GM15510 (cell line): ENCODE data around the gene NRXN3.

Experiments
- POLR2A ChIP-seq: IDR thresholded peaks from 3 replicates; pipeline ENCODE4 v1.6.1; 2011; ENCODE audit warnings: borderline replicate concordance; ENCODE audit not compliant: insufficient read length; ENCODE audit errors: extremely low read depth

Gene NRXN3

DNA sequence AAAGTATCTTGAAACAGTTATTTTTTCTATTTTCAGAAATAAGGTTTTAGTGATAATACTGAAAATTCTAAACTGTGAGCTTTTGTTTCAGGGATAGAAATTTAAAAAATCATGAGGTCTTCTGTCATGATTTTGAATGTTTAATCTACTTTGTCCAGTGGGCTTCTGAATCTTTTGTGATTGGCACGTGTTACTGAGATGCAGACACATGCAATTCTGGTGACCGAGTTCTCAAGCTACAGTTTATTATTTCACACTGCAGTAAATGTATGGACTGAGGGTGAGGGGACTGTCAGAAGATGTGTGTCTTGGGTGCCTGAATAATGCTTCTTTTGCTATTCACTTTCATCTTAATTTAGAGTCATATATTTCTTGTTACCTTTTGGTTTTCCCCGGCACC is 1262.5 kb downstream of the NRXN3 start:
- TF ChIP-seq POLR2A = no peak

DNA sequence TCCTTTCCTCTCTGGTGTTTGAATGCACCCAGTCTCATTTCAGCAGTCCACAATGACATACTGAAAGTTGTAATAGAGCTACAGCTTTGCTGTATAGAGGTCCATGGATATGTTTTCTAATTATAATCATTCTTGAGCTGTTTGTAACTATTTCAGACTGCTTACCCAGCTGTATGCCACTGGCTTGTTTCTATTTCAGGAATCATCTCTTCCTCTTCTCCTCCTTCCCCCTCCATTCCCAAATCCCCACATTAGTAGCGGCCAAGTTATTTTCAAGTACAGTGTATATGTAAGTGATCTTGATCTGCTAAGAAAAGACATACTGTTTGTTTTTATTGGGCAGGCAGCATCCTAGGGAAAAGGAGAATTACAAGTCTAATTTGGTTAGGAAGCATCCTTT is 1266.2 kb downstream of the NRXN3 start:
- no peak for TF ChIP-seq POLR2A

DNA sequence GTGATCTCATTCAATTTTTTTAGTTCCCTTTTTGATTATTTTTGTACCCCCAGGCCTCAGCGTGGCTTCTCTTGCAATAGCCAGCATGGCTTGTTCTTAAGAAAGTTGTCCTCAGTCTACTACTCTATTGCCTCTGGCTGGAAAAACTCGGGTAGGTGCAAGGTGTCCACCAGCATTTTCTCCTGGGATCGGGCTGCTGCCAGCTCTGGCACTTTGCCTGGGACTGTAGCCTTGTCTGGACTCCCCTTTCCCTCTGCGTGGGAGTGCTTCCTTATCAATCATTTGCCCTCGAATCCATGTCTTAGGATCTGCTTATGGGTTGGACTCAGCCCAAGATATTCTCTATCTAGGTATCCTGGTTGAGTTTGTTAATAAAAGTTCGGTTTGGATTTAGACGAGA is 1267.8 kb downstream of the NRXN3 start:
- no peak for TF ChIP-seq POLR2A

DNA sequence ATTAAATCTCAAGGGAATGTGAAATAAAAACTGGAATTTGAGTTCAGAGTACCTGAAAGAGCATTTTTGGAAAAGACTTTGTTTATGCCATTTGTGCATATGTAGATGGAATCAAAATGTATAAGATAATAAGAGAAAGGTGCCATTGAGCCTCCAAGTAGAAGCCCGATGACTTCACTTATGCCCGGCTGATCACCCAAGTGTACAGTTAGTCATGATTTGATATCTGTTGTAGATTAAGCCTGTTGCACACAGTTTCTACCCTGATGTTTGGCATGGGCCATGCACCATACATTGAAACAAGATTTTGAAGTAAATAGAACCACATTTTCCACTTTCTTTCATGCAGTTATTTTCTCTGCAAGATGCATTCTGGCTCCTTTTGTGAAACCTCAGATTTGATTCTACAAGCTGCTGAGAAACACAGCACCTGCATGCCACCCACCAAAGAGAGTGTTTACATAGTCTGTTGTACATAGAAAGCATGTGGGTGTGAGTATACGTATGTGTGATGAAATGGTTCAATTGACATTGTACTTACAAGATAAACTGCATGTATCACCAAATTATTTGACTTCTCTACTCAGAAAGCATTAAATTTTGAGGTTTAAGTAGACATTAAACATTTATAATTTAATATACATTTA is 1268.6 kb downstream of the NRXN3 start:
- no peak for TF ChIP-seq POLR2A

DNA sequence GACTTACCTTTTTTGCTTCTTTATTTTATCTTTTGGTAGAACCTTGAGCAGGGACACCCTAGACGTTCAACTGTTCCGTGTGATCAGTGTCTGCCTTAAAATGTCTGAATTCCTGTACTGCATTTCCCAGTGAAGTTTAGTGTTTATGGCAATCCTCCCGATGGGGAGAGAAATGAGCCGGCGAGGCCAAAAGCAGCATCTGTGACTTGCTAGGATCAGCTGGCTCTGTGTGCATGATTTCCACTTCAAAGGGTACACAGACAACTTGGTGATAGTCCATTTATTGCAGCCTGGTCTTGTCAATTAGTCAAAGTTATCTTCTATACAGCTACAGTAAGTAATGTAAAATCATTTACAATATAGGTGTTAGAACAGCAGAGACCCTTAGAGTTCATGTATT is 1272.6 kb downstream of the NRXN3 start:
- TF ChIP-seq POLR2A = no peak

DNA sequence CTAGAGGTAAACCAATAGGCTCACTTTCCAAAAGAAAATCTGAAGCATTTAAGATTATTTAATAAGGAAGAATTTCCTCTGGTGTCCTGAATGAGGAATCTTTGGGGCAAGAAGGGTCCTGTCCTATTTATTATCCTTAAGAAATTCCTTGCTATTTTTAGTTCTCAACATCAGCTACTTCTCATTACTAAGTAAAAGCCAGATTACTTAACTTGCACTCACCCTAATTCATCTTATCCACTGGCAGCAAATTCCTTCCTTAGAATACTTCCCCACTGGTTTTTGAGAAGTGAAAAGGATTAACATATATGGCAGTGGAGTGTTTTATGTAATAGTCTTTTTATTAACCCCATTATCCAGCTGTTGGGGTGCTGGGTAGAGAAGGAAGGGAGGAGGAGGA is 1273.4 kb downstream of the NRXN3 start:
- no peak for TF ChIP-seq POLR2A

DNA sequence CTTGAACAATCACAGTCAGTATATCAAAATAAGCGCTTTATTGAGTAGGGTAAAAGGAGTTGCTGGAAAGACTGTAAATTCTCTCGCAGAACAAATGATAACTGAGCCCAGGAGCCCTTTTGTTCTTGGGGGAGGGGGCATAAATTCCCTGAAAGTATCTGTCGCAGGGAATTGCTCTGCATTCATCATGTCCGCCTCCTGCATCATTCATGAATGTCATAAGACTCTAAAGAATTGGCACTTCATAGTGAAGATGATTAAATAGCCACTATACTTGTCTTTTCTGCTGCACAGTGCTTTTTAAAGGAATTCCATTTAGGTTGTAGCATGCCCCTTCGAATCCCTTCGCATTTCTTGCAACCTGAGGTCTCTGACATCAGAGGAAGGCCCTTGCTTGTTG is 1278.8 kb downstream of the NRXN3 start:
- TF ChIP-seq POLR2A = no peak

DNA sequence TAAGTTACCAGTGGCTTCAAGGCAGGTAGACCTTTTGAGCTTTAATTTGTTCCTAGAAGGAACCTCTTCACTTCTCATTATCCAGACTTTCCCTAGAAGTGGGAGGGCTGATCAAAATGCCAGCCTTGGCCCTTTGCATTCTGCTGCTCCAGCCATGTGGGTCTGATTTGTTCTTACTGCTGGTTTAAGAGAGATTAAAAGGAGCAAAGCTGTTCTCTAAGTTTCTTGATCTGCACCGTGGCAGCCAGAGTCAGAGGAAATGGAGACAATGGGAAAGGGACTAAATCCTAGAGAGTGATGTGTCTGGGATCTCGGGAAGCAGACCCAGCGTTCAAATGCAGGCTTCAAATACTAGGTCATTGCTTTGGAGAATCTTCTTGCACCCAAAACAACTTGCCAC is 1281.4 kb downstream of the NRXN3 start:
- TF ChIP-seq POLR2A = no peak

DNA sequence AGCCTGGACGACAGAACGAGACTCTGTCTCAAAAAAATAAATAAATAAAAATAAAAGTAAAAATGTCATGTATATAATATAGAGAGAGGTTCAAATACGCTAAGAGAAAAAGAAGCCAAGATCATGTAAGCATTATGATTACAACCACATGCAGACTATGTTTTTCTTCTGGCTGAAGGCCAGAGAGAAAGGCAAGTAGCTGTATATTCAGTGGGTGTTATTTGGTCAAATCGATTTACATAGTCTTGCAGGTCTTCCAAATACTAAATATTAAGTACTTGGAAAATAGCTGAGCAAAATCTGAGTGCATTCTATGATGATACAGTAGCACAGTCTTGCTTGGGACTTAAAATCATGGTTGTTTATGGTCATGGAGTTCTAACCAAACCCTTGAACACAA is 1283.1 kb downstream of the NRXN3 start:
- TF ChIP-seq POLR2A = no peak

DNA sequence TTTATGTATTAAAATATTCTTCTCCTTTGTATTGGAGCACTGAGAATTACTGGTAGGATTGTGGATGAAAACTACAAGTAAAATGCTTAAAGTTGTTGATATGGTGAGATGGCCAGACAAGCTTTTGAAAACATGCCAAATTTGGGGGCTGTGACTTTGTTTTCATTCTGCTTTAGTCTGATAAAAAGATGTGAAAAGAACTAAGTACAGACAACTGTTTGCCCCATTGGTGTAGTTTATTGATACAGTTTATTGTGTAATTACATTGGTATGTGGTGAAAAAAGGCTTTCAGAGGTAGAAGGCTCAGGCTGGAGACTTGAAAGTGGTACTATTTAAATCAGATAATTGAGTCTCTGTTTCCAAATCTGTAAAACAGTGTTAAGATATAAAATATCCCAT is 1294.3 kb downstream of the NRXN3 start:
- no peak for TF ChIP-seq POLR2A

DNA sequence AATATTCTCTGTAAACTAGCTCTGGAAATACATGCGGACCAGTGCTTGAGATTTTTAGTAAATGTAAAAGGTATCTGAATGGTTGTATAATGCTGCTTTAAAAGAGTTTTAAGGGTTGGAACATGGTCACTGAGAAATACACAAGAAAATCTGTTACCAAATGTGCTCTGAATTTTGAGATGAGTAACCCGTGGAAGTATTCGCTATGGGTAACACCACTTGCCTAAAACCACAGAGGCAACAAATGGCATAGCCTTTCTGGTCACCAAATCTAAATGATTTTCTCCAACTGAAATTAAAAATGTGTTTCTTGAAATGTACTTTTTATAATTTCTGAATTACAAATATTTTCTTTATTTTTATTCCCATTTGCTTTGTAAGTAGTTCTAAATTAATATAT is 1295.5 kb downstream of the NRXN3 start:
- TF ChIP-seq POLR2A = no peak

DNA sequence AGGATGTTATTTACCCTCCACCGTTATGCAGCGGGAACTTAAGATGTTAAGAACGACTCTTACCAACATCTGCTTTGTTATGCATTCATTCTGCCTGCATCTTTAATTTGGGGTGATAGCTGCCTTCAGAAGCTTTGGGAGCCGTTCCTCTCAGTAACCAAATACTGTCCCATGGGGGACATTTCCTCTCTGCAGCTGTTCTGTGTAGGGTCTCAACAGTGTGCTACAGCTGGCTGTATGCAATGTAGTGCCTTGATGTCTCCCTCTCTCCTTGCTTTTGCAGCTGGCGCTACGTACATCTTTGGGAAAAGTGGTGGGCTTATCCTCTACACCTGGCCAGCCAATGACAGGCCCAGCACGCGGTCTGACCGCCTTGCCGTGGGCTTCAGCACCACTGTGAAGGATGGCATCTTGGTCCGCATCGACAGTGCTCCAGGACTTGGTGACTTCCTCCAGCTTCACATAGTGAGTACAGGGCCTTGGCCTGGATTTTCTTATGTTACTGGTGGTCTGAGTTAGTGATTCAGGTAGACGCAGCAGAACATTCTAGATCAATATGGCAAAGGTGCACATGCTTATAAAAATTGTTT is 1296.9 kb downstream of the NRXN3 start:
- no peak for TF ChIP-seq POLR2A

DNA sequence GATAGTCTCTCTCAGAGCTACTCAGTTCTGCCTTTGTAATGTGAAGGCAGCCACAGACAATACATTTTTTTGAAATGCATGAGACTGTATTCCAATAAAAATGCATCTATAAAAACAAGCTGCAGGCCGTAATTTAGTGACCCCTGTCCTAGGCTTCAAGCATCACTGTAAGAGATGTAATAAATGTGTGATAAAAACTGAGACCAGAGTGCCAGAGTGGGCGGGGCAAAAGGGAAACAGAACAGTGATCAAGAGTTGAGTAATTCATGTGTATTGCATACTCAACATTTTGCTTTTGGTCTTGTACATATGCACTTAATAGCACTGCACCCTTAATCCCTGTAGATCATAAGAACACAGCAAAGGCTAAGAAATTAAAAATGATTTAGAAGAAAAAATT is 1297.7 kb downstream of the NRXN3 start:
- no peak for TF ChIP-seq POLR2A

DNA sequence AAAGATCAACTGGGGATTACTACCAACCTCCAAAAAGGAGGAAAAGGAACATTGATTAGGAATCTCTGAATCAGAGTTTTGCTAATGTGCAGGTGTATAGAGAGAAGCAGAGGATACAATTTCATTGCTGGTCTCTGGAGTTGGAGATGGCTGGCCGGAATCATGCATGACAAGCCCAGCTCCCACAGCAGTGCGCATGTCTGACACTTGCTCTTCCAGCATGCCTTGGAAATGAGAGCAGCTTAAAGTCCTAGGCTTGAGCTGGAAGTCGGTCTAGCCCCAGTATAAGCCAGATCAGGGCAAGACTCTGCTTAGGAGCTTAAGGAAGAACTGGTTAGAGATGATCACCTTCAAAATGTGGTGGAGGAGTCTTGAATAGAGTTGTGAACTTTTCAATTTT is 1298.3 kb downstream of the NRXN3 start:
- TF ChIP-seq POLR2A = no peak

DNA sequence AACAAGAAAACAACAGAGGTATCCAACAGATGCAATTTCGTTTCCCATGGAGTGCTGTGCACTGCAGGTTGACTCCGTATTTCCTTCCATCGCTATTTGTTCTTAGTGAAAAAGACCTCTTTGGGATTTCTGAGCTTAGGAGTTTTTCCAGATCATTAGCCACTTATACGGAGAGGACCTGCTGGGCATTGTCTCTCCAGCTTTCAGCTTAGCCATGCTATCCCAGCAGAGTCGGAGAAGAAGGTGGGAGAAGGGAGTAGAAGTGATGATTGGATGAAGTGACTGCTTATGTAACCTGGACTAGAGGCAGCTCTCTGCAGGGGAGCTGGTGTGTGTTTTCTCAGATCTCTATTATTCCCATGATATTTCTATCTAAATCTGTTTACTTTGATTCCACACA is 1303.5 kb downstream of the NRXN3 start:
- no peak for TF ChIP-seq POLR2A

DNA sequence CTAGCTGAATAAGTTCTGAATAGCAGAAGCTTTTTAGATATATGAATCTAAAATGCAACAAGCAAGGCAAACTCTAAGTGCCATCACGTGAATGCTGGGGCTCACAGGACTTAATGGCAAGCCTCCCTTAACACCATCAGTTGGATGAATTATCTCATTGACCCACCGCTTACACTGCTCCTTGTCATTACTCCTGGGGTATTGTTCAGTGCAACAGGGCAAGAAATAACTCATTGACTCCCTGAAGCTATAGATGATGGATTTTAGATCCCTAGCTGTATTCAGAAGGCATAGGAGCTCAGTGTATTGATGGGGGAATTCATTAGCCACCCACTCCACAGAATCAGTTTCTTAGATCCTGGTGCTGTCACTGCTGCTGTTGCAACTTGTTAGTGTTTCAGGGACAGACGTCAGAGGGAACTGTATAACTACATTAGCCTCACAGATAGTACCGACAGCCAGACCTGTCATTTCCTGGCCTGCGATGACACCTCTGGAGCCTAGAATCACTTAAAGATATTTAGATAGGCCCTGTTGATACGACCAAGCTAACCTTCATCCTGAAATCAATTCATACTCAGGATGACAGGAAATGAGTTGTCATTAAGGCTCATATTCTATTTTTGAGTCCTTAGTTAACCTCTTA is 1305.8 kb downstream of the NRXN3 start:
- no peak for TF ChIP-seq POLR2A

DNA sequence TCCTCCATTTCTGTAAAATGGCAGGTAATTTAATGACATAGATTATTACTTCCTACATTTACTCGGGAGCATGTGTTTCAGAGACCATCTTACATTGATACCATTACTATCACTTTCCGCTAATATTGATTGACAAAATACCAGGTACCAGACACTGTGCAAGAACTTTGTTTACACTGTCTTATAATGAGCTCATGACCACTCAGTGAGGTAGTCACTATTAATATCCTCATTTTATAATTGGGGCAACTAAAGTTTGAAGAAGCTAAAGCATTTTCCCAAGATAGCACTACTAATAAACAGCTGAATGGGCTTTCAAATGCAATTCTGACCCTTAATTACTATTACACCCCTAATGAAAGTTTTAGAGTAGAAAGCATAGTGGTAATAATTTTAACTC is 1306.4 kb downstream of the NRXN3 start:
- TF ChIP-seq POLR2A = no peak

DNA sequence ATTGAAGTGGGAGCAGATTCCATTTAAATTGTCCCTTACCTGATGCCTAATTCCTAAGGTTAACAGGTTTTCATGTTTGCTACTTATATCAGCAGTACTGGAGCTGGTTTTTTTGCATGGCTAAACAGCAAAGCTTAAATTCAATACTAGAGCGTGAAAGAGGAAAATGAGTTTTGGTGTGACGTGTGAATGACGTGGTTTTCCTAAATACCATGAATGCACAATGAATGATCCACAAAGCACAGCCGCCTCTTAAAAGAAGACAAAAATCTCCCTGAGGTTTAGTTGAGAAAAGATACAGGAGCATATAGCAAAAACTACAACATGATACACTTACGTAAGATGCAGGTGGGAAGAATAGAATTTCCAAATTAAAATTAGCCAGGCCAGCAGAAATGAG is 1310.0 kb downstream of the NRXN3 start:
- no peak for TF ChIP-seq POLR2A

DNA sequence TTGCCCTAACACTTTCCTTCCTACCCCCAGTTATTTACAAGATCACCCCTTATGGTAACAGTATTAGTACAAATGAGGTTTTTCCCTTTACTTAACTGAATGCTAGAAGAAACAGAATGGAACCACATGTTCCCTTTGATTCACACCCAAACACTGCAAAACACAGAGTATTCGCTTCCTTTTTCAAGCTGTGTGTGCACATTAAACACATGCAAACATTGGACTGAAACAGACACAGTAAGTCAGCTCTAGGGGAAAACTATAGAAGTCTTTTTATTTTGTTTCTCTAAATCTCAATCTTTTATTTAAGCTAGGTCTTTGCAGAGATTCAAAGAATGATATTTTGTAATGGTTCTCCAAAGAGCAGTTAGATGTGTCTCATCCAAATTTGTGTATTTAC is 1312.7 kb downstream of the NRXN3 start:
- TF ChIP-seq POLR2A = no peak
